NB4 (cell line): ENCODE measurements around the gene PDGFB.

Experiments used
- POLR2A ChIP-seq: IDR thresholded peaks from 2 replicates; pipeline ENCODE4 v1.6.1; 2011; ENCODE audit warnings: mild to moderate bottlenecking; ENCODE audit not compliant: insufficient read length; ENCODE audit errors: extremely low read depth
- TF ChIP-seq, protein P1 (sequence below): IDR thresholded peaks from one replicate; pipeline ENCODE4 v1.5.1; 2012; ENCODE audit warnings: low read depth, low read length
- TF ChIP-seq, protein P2 (sequence below): IDR thresholded peaks from 2 replicates; pipeline ENCODE4 v1.6.1; 2011; ENCODE audit warnings: low read depth, low read length

DNA sequence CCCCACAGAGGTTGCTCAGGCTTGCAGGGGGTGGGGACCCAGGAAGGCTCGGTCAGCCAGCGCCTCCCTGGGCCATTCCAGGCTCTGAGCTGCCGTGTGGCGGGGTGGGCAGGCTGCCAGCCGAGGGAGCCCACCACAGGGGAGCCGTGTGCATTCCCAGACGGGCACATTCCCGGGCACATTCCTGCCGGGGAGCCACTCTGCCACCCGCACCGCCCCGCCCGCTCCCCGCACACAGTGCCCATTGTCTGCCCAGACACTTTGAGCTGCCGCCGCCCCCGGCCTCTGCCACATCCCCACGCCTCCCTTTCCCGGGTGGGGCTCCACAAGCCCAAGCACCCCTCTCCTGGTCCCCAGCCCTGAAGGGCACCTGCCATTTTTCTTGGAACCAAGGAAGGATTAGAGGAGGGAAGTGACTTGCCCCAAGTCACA is 47.3 kb upstream of the PDGFB start:
- TF ChIP-seq, protein P1, sequence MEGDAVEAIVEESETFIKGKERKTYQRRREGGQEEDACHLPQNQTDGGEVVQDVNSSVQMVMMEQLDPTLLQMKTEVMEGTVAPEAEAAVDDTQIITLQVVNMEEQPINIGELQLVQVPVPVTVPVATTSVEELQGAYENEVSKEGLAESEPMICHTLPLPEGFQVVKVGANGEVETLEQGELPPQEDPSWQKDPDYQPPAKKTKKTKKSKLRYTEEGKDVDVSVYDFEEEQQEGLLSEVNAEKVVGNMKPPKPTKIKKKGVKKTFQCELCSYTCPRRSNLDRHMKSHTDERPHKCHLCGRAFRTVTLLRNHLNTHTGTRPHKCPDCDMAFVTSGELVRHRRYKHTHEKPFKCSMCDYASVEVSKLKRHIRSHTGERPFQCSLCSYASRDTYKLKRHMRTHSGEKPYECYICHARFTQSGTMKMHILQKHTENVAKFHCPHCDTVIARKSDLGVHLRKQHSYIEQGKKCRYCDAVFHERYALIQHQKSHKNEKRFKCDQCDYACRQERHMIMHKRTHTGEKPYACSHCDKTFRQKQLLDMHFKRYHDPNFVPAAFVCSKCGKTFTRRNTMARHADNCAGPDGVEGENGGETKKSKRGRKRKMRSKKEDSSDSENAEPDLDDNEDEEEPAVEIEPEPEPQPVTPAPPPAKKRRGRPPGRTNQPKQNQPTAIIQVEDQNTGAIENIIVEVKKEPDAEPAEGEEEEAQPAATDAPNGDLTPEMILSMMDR = no peak
- TF ChIP-seq, protein P2, sequence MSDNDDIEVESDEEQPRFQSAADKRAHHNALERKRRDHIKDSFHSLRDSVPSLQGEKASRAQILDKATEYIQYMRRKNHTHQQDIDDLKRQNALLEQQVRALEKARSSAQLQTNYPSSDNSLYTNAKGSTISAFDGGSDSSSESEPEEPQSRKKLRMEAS = no peak
- TF ChIP-seq POLR2A = no peak
